GM19468 (cell line): Measurements from ENCODE around the gene TRMT61A.
"Not testable (repeated sequence)": the region's sequence is repeated elsewhere in the genome, so short reads cannot be mapped to it uniquely, and the experiment has no call there.

Experiments
- ATAC-seq: cut with Tn5 transposase; IDR thresholded peaks from one replicate; pipeline ENCODE4 v1.9.1; 2021; ENCODE audit warnings: mild to moderate bottlenecking, moderate library complexity, moderate number of reproducible peaks; ENCODE audit not compliant: unreplicated experiment; ENCODE audit errors: extremely low read depth

Gene TRMT61A

GRCh38 chr14:103521951-103522563 is 6.9 kb upstream of the TRMT61A start:
- no peak for ATAC-seq

- no peak for ATAC-seq
Observed at GRCh38 chr14:103522649-103523574, 6.1 kb upstream of the TRMT61A start, which contains the start of gene CKB. TSS of gene CKB (minus strand) at chr14:103522830. CDS start at chr14:103522493, 337 bp downstream.

GRCh38 chr14:103523575-103523954 is 5.4 kb upstream of the TRMT61A start:
- ATAC-seq: no peak

GRCh38 chr14:103524002-103524935 is 4.7 kb upstream of the TRMT61A start:
- no peak for ATAC-seq

GRCh38 chr14:103525430-103526246 is 3.4 kb upstream of the TRMT61A start:
- not testable (repeated sequence) for ATAC-seq

GRCh38 chr14:103526247-103526913 is 2.6 kb upstream of the TRMT61A start:
- ATAC-seq: no peak

GRCh38 chr14:103526914-103527248 is 2.1 kb upstream of the TRMT61A start:
- no peak for ATAC-seq

- ATAC-seq: no peak
Observed at GRCh38 chr14:103527408-103528145, 1.4 kb upstream of the TRMT61A start.

- no peak for ATAC-seq
Observed at GRCh38 chr14:103528146-103528586, 830 bp upstream of the TRMT61A start.

- ATAC-seq: no peak
Observed at GRCh38 chr14:103529383-103530365, 678 bp downstream of the TRMT61A start.

GRCh38 chr14:103530390-103530789 is 1.4 kb downstream of the TRMT61A start:
- no peak for ATAC-seq

GRCh38 chr14:103530831-103531230 is 1.8 kb downstream of the TRMT61A start:
- no peak for ATAC-seq

- no peak for ATAC-seq
Observed at GRCh38 chr14:103531421-103532215, 2.6 kb downstream of the TRMT61A start.

- no peak for ATAC-seq
Observed at GRCh38 chr14:103532216-103533136, 3.5 kb downstream of the TRMT61A start.
